Fibroblast of lung (primary cell): Measurements from ENCODE around the gene AKAP13. TPM values are rescaled to one million over a fixed set of nuclear protein-coding genes. Genes with fewer than 3 reads are reported as not detected.

Source experiments
- DNase-seq, 2 donors: peaks; one replicate each; pipeline versions ENCODE4 v3.0.0 to v3.0.0-alpha.2; 2010; ENCODE audit warnings: low read depth in 2 of 2
- H2AFZ ChIP-seq: 2 replicates; pipeline ENCODE4 v1.5.1; 2012; ENCODE audit warnings: low read length, control low read depth, inconsistent platforms
- H3K27ac ChIP-seq: 2 replicates; pipeline ENCODE4 v1.5.1; 2011; ENCODE audit warnings: low read length, control low read depth; ENCODE audit not compliant: insufficient read depth
- H3K27me3 ChIP-seq: 2 replicates; pipeline ENCODE4 v1.5.1; 2011; ENCODE audit warnings: mild to moderate bottlenecking, low read length; ENCODE audit not compliant: control insufficient read depth, insufficient read depth
- H3K36me3 ChIP-seq: 2 replicates; pipeline ENCODE4 v1.5.1; 2011; ENCODE audit warnings: low read length; ENCODE audit not compliant: control insufficient read depth, insufficient read depth
- H3K4me1 ChIP-seq: 2 replicates; pipeline ENCODE4 v1.5.1; 2011; ENCODE audit warnings: low read length; ENCODE audit not compliant: control insufficient read depth, insufficient read depth; ENCODE audit errors: extremely low read depth
- H3K4me2 ChIP-seq: 2 replicates; pipeline ENCODE4 v1.5.1; 2011; ENCODE audit warnings: low read length, control low read depth; ENCODE audit not compliant: insufficient read depth; ENCODE audit errors: extremely low read depth
- H3K4me3 ChIP-seq, 4 experiments: fragments of 200-600 bp in 1 of 4; sonication (generic) in 1 of 4; replicated peaks in 1 of 4; 2 replicates each; pipeline ENCODE4 v1.5.1; 2011 to 2016; ENCODE audit warnings: low read length in 4 of 4, low read depth in 3 of 4, mild to moderate bottlenecking in 3 of 4, control low read depth in 2 of 4, inconsistent platforms in 1 of 4, mixed read lengths in 1 of 4; ENCODE audit not compliant: insufficient read depth in 1 of 4; ENCODE audit errors: control extremely low read depth in 1 of 4
- H3K79me2 ChIP-seq: 2 replicates; pipeline ENCODE4 v1.5.1; 2012; ENCODE audit warnings: mild to moderate bottlenecking, low read length, inconsistent platforms; ENCODE audit not compliant: control insufficient read depth, insufficient read depth
- H3K9ac ChIP-seq: 2 replicates; pipeline ENCODE4 v1.5.1; 2011; ENCODE audit warnings: mild to moderate bottlenecking, low read length, control low read depth; ENCODE audit not compliant: insufficient read depth
- H3K9me3 ChIP-seq: 2 replicates; pipeline ENCODE4 v1.5.1; 2012; ENCODE audit warnings: low read depth, low read length; ENCODE audit not compliant: control insufficient read depth, insufficient read depth
- H4K20me1 ChIP-seq: 2 replicates; pipeline ENCODE4 v1.5.1; 2011; ENCODE audit warnings: low read length; ENCODE audit not compliant: control insufficient read depth, insufficient read depth; ENCODE audit errors: extremely low read depth
- EZH2 ChIP-seq: IDR thresholded peaks from 2 replicates; pipeline ENCODE4 v1.5.1; 2012; ENCODE audit warnings: low read length, control low read depth, mild to moderate bottlenecking; ENCODE audit errors: missing control alignments
- polyA plus RNA-seq, 2 donors: library from polyadenylated mRNA; depleted of rRNA in 1 of 2; stranded (reverse) in 1 of 2; unstranded in 1 of 2; fragments of >200 nt; gene quantifications; 2 replicates each; pipeline ENCODE4 v1.2.1, GENCODE V29; 2011 to 2012; ENCODE audit warnings: missing spikeins in 1 of 2
- total RNA-seq: library from RNA; depleted of rRNA; stranded (reverse); fragments of >200 nt; gene quantifications from 2 replicates; pipeline ENCODE4 v1.2.1, GENCODE V29; 2014
- TF ChIP-seq, protein P1 (sequence below), 2 donors: IDR thresholded peaks in 1 of 2; conservative IDR thresholded peaks in 1 of 2; 1 replicate in 1 of 2; 2 replicates in 1 of 2; pipeline ENCODE4 v1.5.1; 2011 to 2012; ENCODE audit warnings: low read length in 2 of 2, control low read depth in 1 of 2, inconsistent platforms in 1 of 2, low read depth in 1 of 2, mild to moderate bottlenecking in 1 of 2

The AKAP13 gene
- total and polyA plus RNA-seq, 2 donors (not counting 1 experiment from before 2014, with no cell fraction given), result 8.3 to 68.4 TPM

- H4K20me1 ChIP-seq, result no peaks in the 10 kb centered on the region
- H2AFZ ChIP-seq, result no peak overlapping the region
- H3K4me2 ChIP-seq, result no peak overlapping the region
- H3K4me1 ChIP-seq, result no peaks in the 10 kb centered on the region
- H3K9ac ChIP-seq, result no peak overlapping the region
- no peaks in the 10 kb centered on the region for H3K27me3 ChIP-seq
- no peak for TF ChIP-seq EZH2
- TF ChIP-seq, protein P1, sequence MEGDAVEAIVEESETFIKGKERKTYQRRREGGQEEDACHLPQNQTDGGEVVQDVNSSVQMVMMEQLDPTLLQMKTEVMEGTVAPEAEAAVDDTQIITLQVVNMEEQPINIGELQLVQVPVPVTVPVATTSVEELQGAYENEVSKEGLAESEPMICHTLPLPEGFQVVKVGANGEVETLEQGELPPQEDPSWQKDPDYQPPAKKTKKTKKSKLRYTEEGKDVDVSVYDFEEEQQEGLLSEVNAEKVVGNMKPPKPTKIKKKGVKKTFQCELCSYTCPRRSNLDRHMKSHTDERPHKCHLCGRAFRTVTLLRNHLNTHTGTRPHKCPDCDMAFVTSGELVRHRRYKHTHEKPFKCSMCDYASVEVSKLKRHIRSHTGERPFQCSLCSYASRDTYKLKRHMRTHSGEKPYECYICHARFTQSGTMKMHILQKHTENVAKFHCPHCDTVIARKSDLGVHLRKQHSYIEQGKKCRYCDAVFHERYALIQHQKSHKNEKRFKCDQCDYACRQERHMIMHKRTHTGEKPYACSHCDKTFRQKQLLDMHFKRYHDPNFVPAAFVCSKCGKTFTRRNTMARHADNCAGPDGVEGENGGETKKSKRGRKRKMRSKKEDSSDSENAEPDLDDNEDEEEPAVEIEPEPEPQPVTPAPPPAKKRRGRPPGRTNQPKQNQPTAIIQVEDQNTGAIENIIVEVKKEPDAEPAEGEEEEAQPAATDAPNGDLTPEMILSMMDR (conservative IDR thresholded peaks at IDR 0.05 in 1 of 2, IDR thresholded peaks at IDR 0.05 in 1 of 2; ENCODE audit: low read depth in 1 of 2, low read length in 2 of 2), result no peak
- no peaks in the 10 kb centered on the region for H3K79me2 ChIP-seq
- H3K27ac ChIP-seq, result no peak overlapping the region
- DNase-seq, result no peak
- no peaks in the 10 kb centered on the region for H3K9me3 ChIP-seq
- no peaks in the 10 kb centered on the region for H3K36me3 ChIP-seq
- no peak overlapping the region for H3K4me3 ChIP-seq
Measured at GRCh38 chr15:85756411-85757072, 376.1 kb downstream of the AKAP13 start.

DNA sequence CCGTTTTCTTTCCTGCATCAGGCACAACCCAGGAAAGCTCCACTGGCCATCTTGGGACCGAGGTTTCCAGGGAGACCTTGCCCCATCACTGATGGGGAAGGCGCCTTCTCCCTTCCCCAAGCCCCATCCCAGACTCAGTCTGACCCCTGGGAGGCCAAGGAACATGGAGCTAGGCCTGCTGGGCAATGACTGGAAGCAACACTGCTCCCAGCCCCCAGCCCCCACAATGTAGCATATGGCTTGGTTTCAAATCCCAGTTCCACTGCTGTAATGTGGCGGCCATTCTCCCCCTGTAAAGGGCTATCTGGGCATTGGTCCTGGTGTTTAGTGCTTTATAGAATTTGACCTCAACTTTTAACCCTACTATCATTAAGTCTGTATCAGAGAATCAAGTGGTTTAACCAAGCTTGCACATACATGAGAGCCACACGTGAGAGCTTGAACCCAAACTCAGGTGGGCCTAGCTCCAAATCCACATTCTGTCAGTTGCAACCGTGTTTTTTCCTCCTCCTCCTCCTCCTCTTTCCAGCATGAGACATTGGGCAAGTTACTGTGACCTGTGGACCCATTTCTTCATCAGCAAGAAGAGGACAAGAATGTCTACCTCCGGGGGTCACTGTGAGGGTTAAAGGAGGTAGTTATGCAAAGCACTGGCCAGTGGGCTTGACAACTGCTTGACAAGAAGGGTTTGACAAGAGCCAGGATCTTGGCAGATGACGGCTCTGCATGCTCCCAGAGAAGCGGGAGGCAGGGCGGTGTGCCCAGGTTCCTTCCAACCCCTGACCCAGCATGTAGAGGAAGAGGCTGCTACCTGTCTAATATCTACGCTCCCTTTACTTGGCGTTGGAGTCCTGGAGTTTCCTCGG is 376.9 kb downstream of the AKAP13 start:
- H3K27ac ChIP-seq, result no peak overlapping the region
- DNase-seq, result no peak
- no peak overlapping the region for H2AFZ ChIP-seq
- no peaks in the 10 kb centered on the region for H3K79me2 ChIP-seq
- H3K9ac ChIP-seq, result no peak overlapping the region
- no peaks in the 10 kb centered on the region for H3K4me1 ChIP-seq
- H3K4me2 ChIP-seq, result no peak overlapping the region
- H3K4me3 ChIP-seq, result no peak overlapping the region
- H3K36me3 ChIP-seq, result no peaks in the 10 kb centered on the region
- H3K9me3 ChIP-seq, result no peaks in the 10 kb centered on the region
- TF ChIP-seq EZH2, result no peak
- TF ChIP-seq, protein P1 (conservative IDR thresholded peaks at IDR 0.05 in 1 of 2, IDR thresholded peaks at IDR 0.05 in 1 of 2; ENCODE audit: low read depth in 1 of 2, low read length in 2 of 2), result no peak
- no peaks in the 10 kb centered on the region for H4K20me1 ChIP-seq
- H3K27me3 ChIP-seq, result no peaks in the 10 kb centered on the region

DNA sequence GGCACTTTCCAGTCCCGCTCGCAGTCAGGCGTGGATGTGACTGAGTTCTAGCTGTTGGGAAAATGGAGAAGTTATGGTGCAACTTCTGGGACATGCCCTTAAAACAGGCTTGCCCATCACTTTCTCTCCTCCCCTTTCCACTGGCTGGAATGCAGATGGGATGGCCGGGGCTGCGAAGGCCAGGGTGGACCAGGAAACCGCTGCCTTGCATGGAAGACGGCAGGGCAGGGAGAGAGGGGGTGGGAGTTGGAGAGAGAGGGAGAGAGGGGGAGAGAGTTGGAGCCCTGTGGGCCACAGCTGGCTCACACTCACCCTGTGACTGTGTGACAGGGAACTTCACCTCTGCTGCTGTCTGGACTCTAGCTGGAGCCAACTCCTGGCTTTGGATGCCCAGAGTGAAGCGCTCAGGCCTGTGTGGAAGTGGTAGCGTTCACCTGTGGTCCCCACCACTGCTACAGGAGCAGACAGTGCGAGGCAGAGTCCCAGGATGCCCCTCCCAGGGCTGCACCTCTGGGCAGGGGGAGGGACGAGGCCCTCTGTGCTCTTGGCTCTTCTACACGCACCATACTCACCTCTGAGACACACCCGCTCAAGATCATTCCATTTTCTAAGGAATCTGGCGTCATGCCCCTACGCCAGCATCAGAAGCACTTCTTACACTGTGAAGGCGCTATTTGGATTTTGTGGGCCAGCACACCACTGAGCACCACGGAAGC is 377.7 kb downstream of the AKAP13 start:
- Histone ChIP-seq H3K4me2 (no peak overlapping the region), H3K9ac (no peak overlapping the region), H4K20me1 (no peaks in the 10 kb centered on the region), H3K36me3 (no peaks in the 10 kb centered on the region), H3K4me3 (no peak overlapping the region), H2AFZ (no peak overlapping the region), H3K9me3 (no peaks in the 10 kb centered on the region), H3K4me1 (no peaks in the 10 kb centered on the region), H3K27me3 (no peaks in the 10 kb centered on the region), H3K27ac (no peak overlapping the region), H3K79me2 (no peaks in the 10 kb centered on the region)
- DNase-seq, result no peak
- TF ChIP-seq, protein P1 (conservative IDR thresholded peaks at IDR 0.05 in 1 of 2, IDR thresholded peaks at IDR 0.05 in 1 of 2; ENCODE audit: low read depth in 1 of 2, low read length in 2 of 2), result no peak
- no peak for TF ChIP-seq EZH2
